ENCODE measurements around the gene FAM240A.

DNA sequence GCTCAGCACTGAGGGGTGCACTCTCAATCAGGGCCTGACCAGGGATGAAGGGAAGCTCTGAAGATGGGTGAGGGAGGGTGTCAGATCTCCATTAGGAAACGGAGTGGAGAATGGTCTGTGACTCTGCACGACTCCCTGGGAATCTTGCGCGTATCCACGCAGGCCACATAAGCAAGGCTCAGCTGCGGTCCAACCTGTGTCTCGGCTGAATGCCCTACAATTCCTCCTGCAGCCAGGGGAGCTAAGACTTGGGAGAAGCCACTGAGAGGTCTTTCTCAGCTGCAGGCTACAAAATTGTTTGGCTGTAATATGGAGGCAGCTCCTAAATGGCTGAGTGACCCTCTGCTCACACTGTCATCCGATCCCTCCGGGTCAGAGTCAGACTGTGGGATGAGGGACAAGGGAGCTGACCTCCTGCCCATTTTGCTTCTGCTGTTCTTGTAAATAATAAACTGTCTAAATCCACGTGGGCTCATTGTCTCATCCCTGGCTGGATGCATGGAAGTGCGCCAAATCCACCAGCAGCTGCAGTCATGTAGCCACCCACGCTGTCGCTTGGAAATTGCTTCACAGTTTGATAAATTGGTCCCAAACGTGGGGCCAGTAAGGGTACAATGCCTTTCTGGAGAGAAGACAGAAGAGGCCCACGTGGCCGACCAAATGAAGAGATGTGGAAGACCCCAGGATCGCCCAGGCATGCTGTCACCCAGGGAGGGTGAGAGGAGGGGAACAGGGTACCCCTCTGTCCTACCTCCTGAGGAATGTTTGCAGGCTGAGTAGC is 50.6 kb downstream of the FAM240A start:
- TF ChIP-seq, protein P1, sequence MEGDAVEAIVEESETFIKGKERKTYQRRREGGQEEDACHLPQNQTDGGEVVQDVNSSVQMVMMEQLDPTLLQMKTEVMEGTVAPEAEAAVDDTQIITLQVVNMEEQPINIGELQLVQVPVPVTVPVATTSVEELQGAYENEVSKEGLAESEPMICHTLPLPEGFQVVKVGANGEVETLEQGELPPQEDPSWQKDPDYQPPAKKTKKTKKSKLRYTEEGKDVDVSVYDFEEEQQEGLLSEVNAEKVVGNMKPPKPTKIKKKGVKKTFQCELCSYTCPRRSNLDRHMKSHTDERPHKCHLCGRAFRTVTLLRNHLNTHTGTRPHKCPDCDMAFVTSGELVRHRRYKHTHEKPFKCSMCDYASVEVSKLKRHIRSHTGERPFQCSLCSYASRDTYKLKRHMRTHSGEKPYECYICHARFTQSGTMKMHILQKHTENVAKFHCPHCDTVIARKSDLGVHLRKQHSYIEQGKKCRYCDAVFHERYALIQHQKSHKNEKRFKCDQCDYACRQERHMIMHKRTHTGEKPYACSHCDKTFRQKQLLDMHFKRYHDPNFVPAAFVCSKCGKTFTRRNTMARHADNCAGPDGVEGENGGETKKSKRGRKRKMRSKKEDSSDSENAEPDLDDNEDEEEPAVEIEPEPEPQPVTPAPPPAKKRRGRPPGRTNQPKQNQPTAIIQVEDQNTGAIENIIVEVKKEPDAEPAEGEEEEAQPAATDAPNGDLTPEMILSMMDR (IDR thresholded peaks at IDR 0.05; ENCODE audit: extremely low read depth in 1 of 2, insufficient read depth in 1 of 2, low read depth in 1 of 2, low read length in 2 of 2): no peak
- TF ChIP-seq POLR2A (IDR thresholded peaks at IDR 0.05; ENCODE audit: low read depth, low read length) (no peak), FOS (IDR thresholded peaks at IDR 0.05; ENCODE audit: borderline replicate concordance, insufficient read depth, low read length) (no peak), POLR2AphosphoS5 (IDR thresholded peaks at IDR 0.05; ENCODE audit: insufficient read depth, low read depth, low read length) (no peak)

Data from endothelial cell of umbilical vein (primary cell).